SU-DHL-6 (cell line): Measurements from ENCODE around the gene PLCE1.

Source experiments
- EZH2phosphoT487 ChIP-seq: fragments of 200-600 bp; sonication (generic), shearing (Covaris generic); conservative IDR thresholded peaks from 2 replicates; pipeline ENCODE4 v1.6.1; 2018; ENCODE audit warnings: mild to moderate bottlenecking, antibody characterized with exemption, low read length, moderate library complexity, mixed read lengths
- TF ChIP-seq, protein P1 (sequence below): fragments of 200-600 bp; sonication (generic); IDR thresholded peaks from one replicate; pipeline ENCODE4 v1.5.1; 2017; ENCODE audit warnings: antibody characterized with exemption, mild to moderate bottlenecking, low read length, moderate library complexity; ENCODE audit not compliant: insufficient read depth, poor library complexity, severe bottlenecking

DNA sequence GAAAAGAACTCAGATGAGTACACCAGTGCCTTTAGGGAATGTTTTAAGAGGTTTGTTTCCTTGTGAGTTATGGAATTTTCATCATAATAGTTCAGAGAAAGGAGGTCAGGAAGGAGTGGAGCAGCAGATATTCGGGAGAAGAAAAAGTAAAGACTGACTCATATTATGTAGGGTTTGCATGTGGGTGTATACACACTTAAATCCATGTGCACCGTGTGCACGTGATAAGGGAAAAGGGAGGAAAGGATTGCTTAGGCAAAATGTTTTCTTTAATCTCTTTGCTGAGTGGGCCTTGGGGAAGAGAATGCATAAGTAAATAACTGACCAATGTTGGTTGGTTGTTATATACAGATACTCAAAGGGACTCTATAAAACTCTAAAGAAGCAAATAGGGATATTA lies 30.2 kb downstream of the PLCE1 start:
- TF ChIP-seq, protein P1, sequence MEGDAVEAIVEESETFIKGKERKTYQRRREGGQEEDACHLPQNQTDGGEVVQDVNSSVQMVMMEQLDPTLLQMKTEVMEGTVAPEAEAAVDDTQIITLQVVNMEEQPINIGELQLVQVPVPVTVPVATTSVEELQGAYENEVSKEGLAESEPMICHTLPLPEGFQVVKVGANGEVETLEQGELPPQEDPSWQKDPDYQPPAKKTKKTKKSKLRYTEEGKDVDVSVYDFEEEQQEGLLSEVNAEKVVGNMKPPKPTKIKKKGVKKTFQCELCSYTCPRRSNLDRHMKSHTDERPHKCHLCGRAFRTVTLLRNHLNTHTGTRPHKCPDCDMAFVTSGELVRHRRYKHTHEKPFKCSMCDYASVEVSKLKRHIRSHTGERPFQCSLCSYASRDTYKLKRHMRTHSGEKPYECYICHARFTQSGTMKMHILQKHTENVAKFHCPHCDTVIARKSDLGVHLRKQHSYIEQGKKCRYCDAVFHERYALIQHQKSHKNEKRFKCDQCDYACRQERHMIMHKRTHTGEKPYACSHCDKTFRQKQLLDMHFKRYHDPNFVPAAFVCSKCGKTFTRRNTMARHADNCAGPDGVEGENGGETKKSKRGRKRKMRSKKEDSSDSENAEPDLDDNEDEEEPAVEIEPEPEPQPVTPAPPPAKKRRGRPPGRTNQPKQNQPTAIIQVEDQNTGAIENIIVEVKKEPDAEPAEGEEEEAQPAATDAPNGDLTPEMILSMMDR: no peak
- no peak for TF ChIP-seq EZH2phosphoT487
